ENCODE results near the gene GMDS. TPM values are rescaled to one million over a fixed set of nuclear protein-coding genes. Genes with fewer than 3 reads are reported as not detected.

GMDS gene
- total and polyA plus RNA-seq, 2 donors (not counting 1 experiment from before 2014, with no cell fraction given), result 11.5 to 16.4 TPM

DNA sequence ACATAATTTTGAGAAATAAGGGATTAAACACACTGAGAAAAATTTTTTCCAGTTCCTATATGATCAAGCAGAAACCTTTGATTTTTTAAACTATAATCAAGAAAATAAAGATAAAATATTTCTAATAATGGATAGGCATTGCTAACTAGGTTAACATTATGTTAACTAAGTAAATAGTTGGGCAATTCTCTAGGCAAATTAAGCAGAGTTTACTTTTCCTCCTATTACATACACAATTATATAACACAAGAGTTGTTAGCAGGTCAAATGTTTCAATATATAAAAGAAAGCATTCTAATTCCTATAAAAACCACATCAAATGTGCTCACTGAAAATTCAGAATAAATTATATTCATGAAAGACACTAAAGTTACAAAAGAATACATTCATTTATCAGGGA lies 191.7 kb downstream of the GMDS start:
- TF ChIP-seq EZH2 (IDR thresholded peaks at IDR 0.05; ENCODE audit: borderline replicate concordance, insufficient read depth, low read depth, low read length, poor library complexity, severe bottlenecking), result no peak
- TF ChIP-seq, protein P1, sequence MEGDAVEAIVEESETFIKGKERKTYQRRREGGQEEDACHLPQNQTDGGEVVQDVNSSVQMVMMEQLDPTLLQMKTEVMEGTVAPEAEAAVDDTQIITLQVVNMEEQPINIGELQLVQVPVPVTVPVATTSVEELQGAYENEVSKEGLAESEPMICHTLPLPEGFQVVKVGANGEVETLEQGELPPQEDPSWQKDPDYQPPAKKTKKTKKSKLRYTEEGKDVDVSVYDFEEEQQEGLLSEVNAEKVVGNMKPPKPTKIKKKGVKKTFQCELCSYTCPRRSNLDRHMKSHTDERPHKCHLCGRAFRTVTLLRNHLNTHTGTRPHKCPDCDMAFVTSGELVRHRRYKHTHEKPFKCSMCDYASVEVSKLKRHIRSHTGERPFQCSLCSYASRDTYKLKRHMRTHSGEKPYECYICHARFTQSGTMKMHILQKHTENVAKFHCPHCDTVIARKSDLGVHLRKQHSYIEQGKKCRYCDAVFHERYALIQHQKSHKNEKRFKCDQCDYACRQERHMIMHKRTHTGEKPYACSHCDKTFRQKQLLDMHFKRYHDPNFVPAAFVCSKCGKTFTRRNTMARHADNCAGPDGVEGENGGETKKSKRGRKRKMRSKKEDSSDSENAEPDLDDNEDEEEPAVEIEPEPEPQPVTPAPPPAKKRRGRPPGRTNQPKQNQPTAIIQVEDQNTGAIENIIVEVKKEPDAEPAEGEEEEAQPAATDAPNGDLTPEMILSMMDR (IDR thresholded peaks at IDR 0.05), result no peak
- Mint-ChIP-seq H3K4me1 (peaks cover 6% of the 10 kb centered on the region), H3K9me3 (ENCODE audit: insufficient read depth) (peaks cover 6% of the 10 kb centered on the region), H3K4me3 (no peak overlapping the region), H3K27me3 (no peaks in the 10 kb centered on the region), H3K27ac (no peak overlapping the region)
- Histone ChIP-seq H3K79me2 (ENCODE audit: control insufficient read depth, insufficient read depth, low read length) (peaks cover 2% of the 10 kb centered on the region), H3K9me3 (ENCODE audit: control extremely low read depth in 1 of 3, control insufficient read depth in 2 of 3, insufficient read depth in 1 of 3, low read length in 2 of 3) (peaks cover 0 to 3% (median 0%) of the 10 kb centered on the region in 3 donors), H3K27me3 (replicated peaks in 1 of 4; ENCODE audit: control extremely low read depth in 1 of 4, control insufficient read depth in 3 of 4, insufficient read depth in 4 of 4, low read length in 3 of 4) (no peaks in the 10 kb centered on the region), H3K27ac (ENCODE audit: low read length in 2 of 2) (no peak overlapping the region), H3K36me3 (replicated peaks in 1 of 2; ENCODE audit: control extremely low read depth in 1 of 2, control insufficient read depth in 1 of 2, extremely low read depth in 1 of 2, insufficient read depth in 2 of 2, low read length in 1 of 2) (no peaks in the 10 kb centered on the region), H4K20me1 (ENCODE audit: control insufficient read depth, insufficient read depth, low read length, poor library complexity, severe bottlenecking) (no peaks in the 10 kb centered on the region), H2AFZ (ENCODE audit: insufficient read depth, low read depth, low read length, poor library complexity, severe bottlenecking) (no peak overlapping the region), H3K4me1 (ENCODE audit: control insufficient read depth in 2 of 2, insufficient read depth in 2 of 2, low read length in 2 of 2) (no peaks in the 10 kb centered on the region), H3K4me3 (ENCODE audit: control extremely low read depth in 1 of 5, extremely low read depth in 1 of 5, insufficient read depth in 1 of 5, low read depth in 2 of 5, low read length in 4 of 5) (no peak overlapping the region), H3K4me2 (replicated peaks; ENCODE audit: low read depth, low read length, poor library complexity, severe bottlenecking) (no peak overlapping the region), H3K9ac (ENCODE audit: low read length) (no peak overlapping the region)
- DNase-seq (no peak), ATAC-seq (ENCODE audit: low read depth) (no peak)
- intact Hi-C loops (cut with micrococcal nuclease), result no loop called here
- POLR2A ChIA-PET, result no interaction called here
- CTCF ChIA-PET, result no interaction called here

DNA sequence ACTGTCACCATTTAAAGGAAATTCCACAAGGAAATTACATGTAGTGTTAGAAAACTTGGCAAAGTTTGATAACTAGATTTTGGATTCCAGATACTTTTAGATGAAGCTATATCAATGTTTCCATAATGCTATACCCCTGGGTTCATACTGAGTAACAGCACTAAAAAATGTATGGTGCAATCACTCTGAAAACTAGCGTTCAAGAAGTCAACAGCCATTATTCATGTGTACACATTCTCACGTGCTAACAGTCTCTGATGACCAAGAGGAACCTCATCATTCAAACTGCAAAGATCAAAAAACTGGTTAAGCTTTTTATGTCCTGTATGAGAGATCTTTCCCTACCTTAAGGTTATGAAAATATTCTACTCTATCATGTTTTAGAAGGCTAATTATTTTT lies 197.6 kb downstream of the GMDS start:
- POLR2A ChIA-PET, result no interaction called here
- no peak for TF ChIP-seq EZH2 (IDR thresholded peaks at IDR 0.05; ENCODE audit: borderline replicate concordance, insufficient read depth, low read depth, low read length, poor library complexity, severe bottlenecking)
- TF ChIP-seq, protein P1 (IDR thresholded peaks at IDR 0.05), result no peak
- DNase-seq, result no peak
- CTCF ChIA-PET, result interaction anchor here (0.5 kb wide), 1 partner anchor 11 kb away, joined by 4 read pairs; no protein-coding TSS in a partner anchor
- Histone ChIP-seq H3K36me3 (replicated peaks in 1 of 2; ENCODE audit: control extremely low read depth in 1 of 2, control insufficient read depth in 1 of 2, extremely low read depth in 1 of 2, insufficient read depth in 2 of 2, low read length in 1 of 2) (no peaks in the 10 kb centered on the region), H3K9ac (ENCODE audit: low read length) (no peak overlapping the region), H2AFZ (ENCODE audit: insufficient read depth, low read depth, low read length, poor library complexity, severe bottlenecking) (no peak overlapping the region), H4K20me1 (ENCODE audit: control insufficient read depth, insufficient read depth, low read length, poor library complexity, severe bottlenecking) (no peaks in the 10 kb centered on the region), H3K27me3 (replicated peaks in 1 of 4; ENCODE audit: control extremely low read depth in 1 of 4, control insufficient read depth in 3 of 4, insufficient read depth in 4 of 4, low read length in 3 of 4) (no peaks in the 10 kb centered on the region), H3K9me3 (ENCODE audit: control extremely low read depth in 1 of 3, control insufficient read depth in 2 of 3, insufficient read depth in 1 of 3, low read length in 2 of 3) (peaks cover 0 to 3% (median 1%) of the 10 kb centered on the region in 3 donors), H3K4me1 (ENCODE audit: control insufficient read depth in 2 of 2, insufficient read depth in 2 of 2, low read length in 2 of 2) (no peaks in the 10 kb centered on the region), H3K27ac (ENCODE audit: low read length in 2 of 2) (no peak overlapping the region), H3K4me3 (ENCODE audit: control extremely low read depth in 1 of 5, extremely low read depth in 1 of 5, insufficient read depth in 1 of 5, low read depth in 2 of 5, low read length in 4 of 5) (no peak overlapping the region), H3K4me2 (replicated peaks; ENCODE audit: low read depth, low read length, poor library complexity, severe bottlenecking) (no peak overlapping the region), H3K79me2 (ENCODE audit: control insufficient read depth, insufficient read depth, low read length) (no peaks in the 10 kb centered on the region)
- ATAC-seq (ENCODE audit: low read depth), result no peak
- H3K27me3 Mint-ChIP-seq, result no peaks in the 10 kb centered on the region
- 80% methylated on average over 2 of the region's 2 CpGs for WGBS (ENCODE audit: insufficient coverage)
- H3K27ac Mint-ChIP-seq, result no peak overlapping the region
- intact Hi-C loops (cut with micrococcal nuclease), result no loop called here
- H3K4me3 Mint-ChIP-seq, result no peak overlapping the region
- peaks cover 10% of the 10 kb centered on the region for H3K9me3 Mint-ChIP-seq (ENCODE audit: insufficient read depth)
- H3K4me1 Mint-ChIP-seq, result no peaks in the 10 kb centered on the region
